ENCODE data around the gene COA1. TPM values are rescaled to one million over a fixed set of nuclear protein-coding genes. Genes with fewer than 3 reads are reported as not detected.

Gene COA1
- polyA plus RNA-seq, 1 experiment, result 22.4 TPM

DNA sequence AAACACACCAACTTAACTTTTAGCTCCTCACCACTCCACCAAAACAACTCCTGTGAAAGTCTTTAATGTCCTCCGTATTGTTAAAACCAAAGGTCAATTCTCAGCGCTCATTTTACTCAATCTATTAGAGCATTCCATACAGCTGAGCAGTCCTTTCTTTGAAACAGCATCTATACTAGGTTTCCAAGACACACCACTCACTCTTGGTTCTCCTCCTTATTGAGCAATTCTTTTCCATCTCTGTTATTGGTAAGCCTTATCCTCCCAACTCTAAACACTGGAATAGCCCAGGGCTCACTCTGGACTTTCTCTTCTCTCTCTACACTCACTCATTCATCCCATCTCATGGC is 34.9 kb downstream of the COA1 start:
- CTCF ChIA-PET, result interaction anchor here (1.0 to 3.0 kb wide), 4 partner anchors 44 to 145 kb away, joined by 3 to 25 read pairs (median 5); partner anchors contain the start of gene STK17A
- H3K27ac ChIP-seq (ENCODE audit: low read depth, low read length), result peak overlapping the region; percentile 85
- TF ChIP-seq, protein P1, sequence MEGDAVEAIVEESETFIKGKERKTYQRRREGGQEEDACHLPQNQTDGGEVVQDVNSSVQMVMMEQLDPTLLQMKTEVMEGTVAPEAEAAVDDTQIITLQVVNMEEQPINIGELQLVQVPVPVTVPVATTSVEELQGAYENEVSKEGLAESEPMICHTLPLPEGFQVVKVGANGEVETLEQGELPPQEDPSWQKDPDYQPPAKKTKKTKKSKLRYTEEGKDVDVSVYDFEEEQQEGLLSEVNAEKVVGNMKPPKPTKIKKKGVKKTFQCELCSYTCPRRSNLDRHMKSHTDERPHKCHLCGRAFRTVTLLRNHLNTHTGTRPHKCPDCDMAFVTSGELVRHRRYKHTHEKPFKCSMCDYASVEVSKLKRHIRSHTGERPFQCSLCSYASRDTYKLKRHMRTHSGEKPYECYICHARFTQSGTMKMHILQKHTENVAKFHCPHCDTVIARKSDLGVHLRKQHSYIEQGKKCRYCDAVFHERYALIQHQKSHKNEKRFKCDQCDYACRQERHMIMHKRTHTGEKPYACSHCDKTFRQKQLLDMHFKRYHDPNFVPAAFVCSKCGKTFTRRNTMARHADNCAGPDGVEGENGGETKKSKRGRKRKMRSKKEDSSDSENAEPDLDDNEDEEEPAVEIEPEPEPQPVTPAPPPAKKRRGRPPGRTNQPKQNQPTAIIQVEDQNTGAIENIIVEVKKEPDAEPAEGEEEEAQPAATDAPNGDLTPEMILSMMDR (IDR thresholded peaks at IDR 0.05; ENCODE audit: low read depth, low read length), result no peak

DNA sequence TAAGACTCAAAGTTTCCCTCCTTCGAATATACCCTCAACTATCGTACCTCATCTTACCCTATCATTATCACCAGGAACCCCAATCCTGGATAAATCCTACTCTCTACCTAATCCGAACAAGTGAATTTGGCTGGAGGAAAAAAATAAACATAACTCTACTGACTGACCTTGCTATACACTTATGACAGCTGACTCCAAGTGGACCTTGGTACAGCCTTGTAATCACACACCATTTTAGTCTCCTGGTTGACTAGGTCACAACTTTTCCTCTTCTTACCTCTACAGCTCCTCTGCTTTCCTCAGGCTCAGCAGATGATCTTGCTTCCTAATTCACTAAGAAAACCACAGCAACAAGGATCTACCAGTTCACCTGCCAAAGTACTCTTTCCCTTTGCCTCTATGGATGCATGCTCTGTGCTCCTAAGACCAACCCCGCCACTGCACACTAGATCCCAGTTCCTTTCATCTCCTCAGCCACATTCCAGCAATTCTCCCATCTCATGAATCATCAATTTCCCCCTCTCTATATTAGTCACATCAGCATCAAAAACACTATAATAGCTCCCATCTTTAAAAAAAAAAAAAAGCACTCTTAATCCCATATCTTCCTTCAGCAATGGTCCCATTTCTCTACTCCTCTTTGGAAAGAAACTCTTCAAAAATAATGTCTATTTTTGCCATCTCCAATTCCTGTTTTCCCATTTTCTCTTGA is 35.5 kb downstream of the COA1 start:
- TF ChIP-seq, protein P1 (IDR thresholded peaks at IDR 0.05; ENCODE audit: low read depth, low read length), result no peak
- peak overlapping the region; percentile 85 for H3K27ac ChIP-seq (ENCODE audit: low read depth, low read length)
- H3K27me3 ChIP-seq (ENCODE audit: control insufficient read depth, insufficient read depth, low read length), result no peaks in the 10 kb centered on the region
- no peak overlapping the region for H3K4me3 ChIP-seq (ENCODE audit: low read depth, low read length)
- no peak for DNase-seq (ENCODE audit: low read depth, low spot score)
- ChIA-PET CTCF (interaction anchor here (0.7 to 3.0 kb wide), 5 partner anchors 44 to 248 kb away, joined by 3 to 25 read pairs (median 3); partner anchors contain the start of gene STK17A), POLR2A (interaction anchor here (0.7 to 1.8 kb wide), 7 partner anchors 8 to 111 kb away, joined by 3 to 14 read pairs (median 3); partner anchors contain the start of gene STK17A)
- no peaks in the 10 kb centered on the region for H3K9me3 ChIP-seq (ENCODE audit: control insufficient read depth, insufficient read depth, low read length)

More for the DNA sequence above, 34.9 kb downstream of the COA1 start:
- Histone ChIP-seq H3K27me3 (ENCODE audit: control insufficient read depth, insufficient read depth, low read length) (no peaks in the 10 kb centered on the region), H3K4me3 (ENCODE audit: low read depth, low read length) (no peak overlapping the region), H3K9me3 (ENCODE audit: control insufficient read depth, insufficient read depth, low read length) (no peaks in the 10 kb centered on the region)
- peak; percentile 68 for DNase-seq (ENCODE audit: low read depth, low spot score)
- POLR2A ChIA-PET, result interaction anchor here (0.7 to 1.8 kb wide), 7 partner anchors 9 to 111 kb away, joined by 3 to 14 read pairs (median 3); partner anchors contain the start of gene STK17A

DNA sequence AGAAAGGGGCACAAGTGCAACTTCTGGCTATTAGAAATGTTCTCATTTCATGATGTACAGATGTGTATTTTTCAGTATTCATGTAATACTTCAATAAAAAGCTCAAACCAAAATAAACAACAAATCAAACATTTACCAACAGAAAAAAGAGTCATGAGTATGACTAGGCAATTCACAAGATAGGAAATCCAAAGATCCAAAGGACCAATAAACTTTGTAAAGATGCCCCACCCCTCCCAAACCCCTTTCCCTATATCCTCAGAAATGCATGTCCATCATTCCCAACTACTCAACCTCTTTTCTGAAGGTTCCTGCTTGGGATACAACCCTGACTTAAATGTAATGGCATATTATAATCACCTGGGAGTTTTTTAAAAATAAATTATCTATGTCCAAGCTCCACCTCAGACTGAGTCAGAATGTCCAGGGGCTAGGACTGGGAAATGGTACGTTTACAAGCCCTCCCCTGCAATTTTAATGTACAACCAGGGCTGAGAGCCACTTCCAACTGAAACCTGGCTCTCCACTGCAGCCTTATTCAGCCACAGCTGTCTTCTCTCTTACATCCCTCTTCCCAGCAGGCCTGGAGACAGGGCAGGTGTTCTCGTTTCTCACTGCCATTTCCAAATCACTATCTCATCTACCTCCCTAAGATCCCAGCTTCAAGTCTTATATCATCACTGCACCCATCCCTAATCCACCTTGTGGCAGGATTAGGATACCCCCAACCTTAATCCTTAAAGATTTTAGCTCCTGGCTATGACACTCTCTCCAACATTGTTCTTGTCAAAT is 36.5 kb downstream of the COA1 start:
- no peak overlapping the region for H3K4me3 ChIP-seq (ENCODE audit: low read depth, low read length)

DNA sequence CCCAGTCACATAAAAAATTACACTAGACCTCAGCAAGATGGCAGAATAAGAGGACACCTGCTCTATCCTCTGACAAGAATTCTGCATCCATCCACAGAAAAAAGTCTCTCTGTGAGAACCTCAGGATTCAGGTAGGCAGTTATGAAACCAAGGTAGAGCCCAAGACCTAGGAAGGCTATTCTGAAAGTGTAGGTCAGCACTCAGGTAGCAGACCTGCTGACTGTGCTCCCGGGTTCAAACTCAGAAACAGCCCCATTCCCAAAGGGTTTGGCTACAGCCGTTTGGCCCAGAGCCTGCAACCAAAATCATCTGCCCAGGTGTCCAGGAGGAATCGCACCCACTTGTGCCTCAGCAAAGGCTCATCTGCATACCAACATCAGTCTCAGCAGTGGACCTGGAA is 37.7 kb downstream of the COA1 start:
- no peaks in the 10 kb centered on the region for H3K9me3 ChIP-seq (ENCODE audit: control insufficient read depth, insufficient read depth, low read length)
- no peak overlapping the region for H3K4me3 ChIP-seq (ENCODE audit: low read depth, low read length)
- CTCF ChIA-PET, result interaction anchor here (1.1 to 2.0 kb wide), 3 partner anchors 9 to 147 kb away, joined by 3 to 6 read pairs (median 4); no protein-coding TSS in a partner anchor
- DNase-seq (ENCODE audit: low read depth, low spot score), result no peak
- no peak overlapping the region for H3K27ac ChIP-seq (ENCODE audit: low read depth, low read length)
- no peaks in the 10 kb centered on the region for H3K27me3 ChIP-seq (ENCODE audit: control insufficient read depth, insufficient read depth, low read length)
- POLR2A ChIA-PET, result interaction anchor here (1.4 kb wide), 1 partner anchor 43 kb away, joined by 4 read pairs; no protein-coding TSS in a partner anchor
- TF ChIP-seq, protein P1 (IDR thresholded peaks at IDR 0.05; ENCODE audit: low read depth, low read length), result no peak

More for the DNA sequence above, 36.5 kb downstream of the COA1 start:
- H3K27ac ChIP-seq (ENCODE audit: low read depth, low read length), result no peak overlapping the region
- POLR2A ChIA-PET, result interaction anchor here (1.4 kb wide), 1 partner anchor 45 kb away, joined by 4 read pairs; no protein-coding TSS in a partner anchor
- TF ChIP-seq, protein P1 (IDR thresholded peaks at IDR 0.05; ENCODE audit: low read depth, low read length), result no peak
- H3K9me3 ChIP-seq (ENCODE audit: control insufficient read depth, insufficient read depth, low read length), result no peaks in the 10 kb centered on the region
- H3K27me3 ChIP-seq (ENCODE audit: control insufficient read depth, insufficient read depth, low read length), result no peaks in the 10 kb centered on the region
- CTCF ChIA-PET, result interaction anchor here (0.9 to 3.0 kb wide), 4 partner anchors 43 to 147 kb away, joined by 3 to 25 read pairs (median 5); partner anchors contain the start of gene STK17A
- no peak for DNase-seq (ENCODE audit: low read depth, low spot score)

Data from AG04450 (cell line).